Mesendoderm (in vitro differentiated cells): ENCODE data around the gene ERG.
A peak's percentile ranks its signal among the peaks of the same experiment; 100 is the strongest.

Experiments
- DNase-seq: peaks from one replicate; pipeline ENCODE4 v3.0.0; 2013
- H2AK5ac ChIP-seq: 2 replicates; pipeline ENCODE4 v1.6.1; 2013; ENCODE audit warnings: low read length, inconsistent platforms
- H2BK120ac ChIP-seq: 2 replicates; pipeline ENCODE4 v1.6.1; 2013; ENCODE audit warnings: low read depth, mild to moderate bottlenecking, low read length, moderate library complexity, mixed read lengths
- H2BK15ac ChIP-seq: replicated peaks from 2 replicates; pipeline ENCODE4 v1.6.1; 2013; ENCODE audit warnings: low read depth, mild to moderate bottlenecking, moderate library complexity
- H2BK5ac ChIP-seq: 2 replicates; pipeline ENCODE4 v1.6.1; 2013; ENCODE audit warnings: low read length, inconsistent platforms
- H3K18ac ChIP-seq: 2 replicates; pipeline ENCODE4 v1.6.1; 2013; ENCODE audit warnings: mild to moderate bottlenecking, low read length, mixed read lengths
- H3K23ac ChIP-seq: one replicate; pipeline ENCODE4 v1.6.1; 2013; ENCODE audit warnings: low read length
- H3K27ac ChIP-seq: 2 replicates; pipeline ENCODE4 v1.5.1; 2013; ENCODE audit warnings: low read depth, mild to moderate bottlenecking, inconsistent platforms, low read length, moderate library complexity
- H3K27me3 ChIP-seq: 2 replicates; pipeline ENCODE4 v1.6.1; 2013; ENCODE audit warnings: low read length, control low read depth, mild to moderate bottlenecking, inconsistent platforms; ENCODE audit not compliant: insufficient read depth, poor library complexity
- H3K36me3 ChIP-seq: 2 replicates; pipeline ENCODE4 v1.6.1; 2013; ENCODE audit warnings: low read length, inconsistent platforms; ENCODE audit not compliant: control insufficient read depth, insufficient read depth
- H3K4ac ChIP-seq: one replicate; pipeline ENCODE4 v1.6.1; 2013; ENCODE audit warnings: low read depth, mild to moderate bottlenecking, low read length, moderate library complexity
- H3K4me1 ChIP-seq: 2 replicates; pipeline ENCODE4 v1.6.1; 2013; ENCODE audit warnings: low read depth, low read length, inconsistent platforms; ENCODE audit not compliant: control insufficient read depth
- H3K4me2 ChIP-seq: 2 replicates; pipeline ENCODE4 v1.6.1; 2013; ENCODE audit warnings: low read length
- H3K4me3 ChIP-seq: 2 replicates; pipeline ENCODE4 v1.5.1; 2013; ENCODE audit warnings: mild to moderate bottlenecking, low read length
- H3K56ac ChIP-seq: one replicate; pipeline ENCODE4 v1.6.1; 2013; ENCODE audit warnings: low read length
- H3K79me1 ChIP-seq: 2 replicates; pipeline ENCODE4 v1.6.1; 2013; ENCODE audit warnings: low read length, inconsistent platforms
- H3K79me2 ChIP-seq: 2 replicates; pipeline ENCODE4 v1.6.1; 2013; ENCODE audit warnings: mild to moderate bottlenecking, low read length; ENCODE audit not compliant: control insufficient read depth, insufficient read depth
- H3K9ac ChIP-seq: 2 replicates; pipeline ENCODE4 v1.6.1; 2013; ENCODE audit warnings: low read length, inconsistent platforms
- H4K5ac ChIP-seq: one replicate; pipeline ENCODE4 v1.6.1; 2013; ENCODE audit warnings: low read length
- H4K8ac ChIP-seq: one replicate; pipeline ENCODE4 v1.6.1; 2013; ENCODE audit warnings: low read depth, mild to moderate bottlenecking, control low read depth, low read length, moderate library complexity
- WGBS: extraction: QIAGEN DNeasy Blood & Tissue Kit; methylation state at CpG from one replicate; pipeline ENCODE4 v1.1.7; 2013; ENCODE audit warnings: low lambda C conversion rate, missing lambda C conversion rate; ENCODE audit not compliant: insufficient coverage; ENCODE audit errors: extremely low coverage; 5-methylcytosine and 5-hydroxymethylcytosine counted together

ERG gene

GRCh38 chr21:38417726-38418125 is 80.6 kb downstream of the ERG start:
- no peaks in the 10 kb centered on the region for H3K79me2 ChIP-seq
- no peak overlapping the region for H3K4me3 ChIP-seq
- no peak overlapping the region for H2AK5ac ChIP-seq
- H3K18ac ChIP-seq: no peak overlapping the region
- no peak overlapping the region for H3K4ac ChIP-seq
- no peak overlapping the region for H3K56ac ChIP-seq
- H3K27me3 ChIP-seq: no peaks in the 10 kb centered on the region
- H3K79me1 ChIP-seq: no peaks in the 10 kb centered on the region
- H2BK120ac ChIP-seq: no peak overlapping the region
- no peak overlapping the region for H3K23ac ChIP-seq
- DNase-seq: no peak
- H3K36me3 ChIP-seq: no peaks in the 10 kb centered on the region
- H2BK15ac ChIP-seq: no peak overlapping the region
- no peaks in the 10 kb centered on the region for H3K4me1 ChIP-seq
- no peak overlapping the region for H4K5ac ChIP-seq
- no peak overlapping the region for H3K4me2 ChIP-seq
- WGBS: no CpG with 5 or more reads among the region's 5 CpGs
- H3K27ac ChIP-seq: no peak overlapping the region
- no peak overlapping the region for H4K8ac ChIP-seq
- no peak overlapping the region for H3K9ac ChIP-seq
- no peak overlapping the region for H2BK5ac ChIP-seq

GRCh38 chr21:38416791-38417190 is 81.5 kb downstream of the ERG start:
- H2BK120ac ChIP-seq: no peak overlapping the region
- no peak overlapping the region for H2BK5ac ChIP-seq
- H4K5ac ChIP-seq: no peak overlapping the region
- H3K56ac ChIP-seq: no peak overlapping the region
- H3K79me1 ChIP-seq: no peaks in the 10 kb centered on the region
- no peak overlapping the region for H3K4me3 ChIP-seq
- H3K4me1 ChIP-seq: no peaks in the 10 kb centered on the region
- H4K8ac ChIP-seq: no peak overlapping the region
- H3K36me3 ChIP-seq: no peaks in the 10 kb centered on the region
- H3K9ac ChIP-seq: no peak overlapping the region
- WGBS: no CpG with 5 or more reads among the region's 10 CpGs
- H3K23ac ChIP-seq: no peak overlapping the region
- no peak overlapping the region for H2BK15ac ChIP-seq
- H3K4ac ChIP-seq: no peak overlapping the region
- H3K79me2 ChIP-seq: no peaks in the 10 kb centered on the region
- no peak overlapping the region for H3K18ac ChIP-seq
- no peak overlapping the region for H3K27ac ChIP-seq
- H3K27me3 ChIP-seq: no peaks in the 10 kb centered on the region
- no peak overlapping the region for H3K4me2 ChIP-seq
- no peak overlapping the region for H2AK5ac ChIP-seq
- no peak for DNase-seq

- Histone ChIP-seq H3K79me1 (no peaks in the 10 kb centered on the region), H3K27me3 (no peaks in the 10 kb centered on the region), H3K23ac (no peak overlapping the region), H3K79me2 (no peaks in the 10 kb centered on the region), H3K4me2 (no peak overlapping the region), H3K4ac (no peak overlapping the region), H2BK120ac (no peak overlapping the region), H3K56ac (no peak overlapping the region), H3K18ac (no peak overlapping the region), H3K4me1 (no peaks in the 10 kb centered on the region), H3K36me3 (no peaks in the 10 kb centered on the region), H2AK5ac (no peak overlapping the region), H4K8ac (no peak overlapping the region), H2BK5ac (no peak overlapping the region), H4K5ac (no peak overlapping the region), H3K27ac (no peak overlapping the region), H3K9ac (no peak overlapping the region), H2BK15ac (no peak overlapping the region), H3K4me3 (no peak overlapping the region)
- peak; percentile 16 for DNase-seq
- WGBS: no CpG with 5 or more reads among the region's 3 CpGs
Observed at GRCh38 chr21:38413958-38414548, 84.2 kb downstream of the ERG start.

GRCh38 chr21:38410466-38410865 is 87.8 kb downstream of the ERG start:
- Histone ChIP-seq H3K23ac (no peak overlapping the region), H3K79me1 (no peaks in the 10 kb centered on the region), H4K5ac (no peak overlapping the region), H2BK5ac (no peak overlapping the region), H3K4me2 (no peak overlapping the region), H3K36me3 (no peaks in the 10 kb centered on the region), H3K56ac (no peak overlapping the region), H3K4me3 (no peak overlapping the region), H3K79me2 (no peaks in the 10 kb centered on the region), H2BK15ac (no peak overlapping the region), H3K18ac (no peak overlapping the region), H2AK5ac (no peak overlapping the region), H4K8ac (no peak overlapping the region), H3K4ac (no peak overlapping the region), H3K4me1 (no peaks in the 10 kb centered on the region), H3K9ac (no peak overlapping the region), H3K27me3 (no peaks in the 10 kb centered on the region), H2BK120ac (no peak overlapping the region), H3K27ac (no peak overlapping the region)
- no peak for DNase-seq
- no CpG with 5 or more reads among the region's 1 CpG for WGBS

- Histone ChIP-seq H3K79me1 (no peaks in the 10 kb centered on the region), H3K4me3 (no peak overlapping the region)
- no CpG with 5 or more reads among the region's 3 CpGs for WGBS
Observed at GRCh38 chr21:38409907-38410306, 88.4 kb downstream of the ERG start.

GRCh38 chr21:38404177-38404576 is 94.1 kb downstream of the ERG start:
- Histone ChIP-seq H3K79me2 (no peaks in the 10 kb centered on the region), H2BK5ac (no peak overlapping the region), H3K56ac (no peak overlapping the region), H2BK15ac (no peak overlapping the region), H3K36me3 (no peaks in the 10 kb centered on the region), H2AK5ac (no peak overlapping the region), H4K5ac (no peak overlapping the region), H4K8ac (no peak overlapping the region), H3K27ac (no peak overlapping the region), H2BK120ac (no peak overlapping the region), H3K4me2 (no peak overlapping the region), H3K4ac (no peak overlapping the region), H3K23ac (no peak overlapping the region), H3K27me3 (no peaks in the 10 kb centered on the region), H3K9ac (no peak overlapping the region), H3K4me3 (no peak overlapping the region), H3K79me1 (no peaks in the 10 kb centered on the region), H3K4me1 (no peaks in the 10 kb centered on the region), H3K18ac (no peak overlapping the region)
- no peak for DNase-seq
- WGBS: no CpG with 5 or more reads among the region's 9 CpGs

More at GRCh38 chr21:38409907-38410306, 88.4 kb downstream of the ERG start:
- Histone ChIP-seq H3K79me2 (no peaks in the 10 kb centered on the region), H3K4me2 (no peak overlapping the region), H2AK5ac (no peak overlapping the region), H3K36me3 (no peaks in the 10 kb centered on the region), H3K9ac (no peak overlapping the region), H3K18ac (no peak overlapping the region), H2BK5ac (no peak overlapping the region), H2BK120ac (no peak overlapping the region), H4K8ac (no peak overlapping the region), H4K5ac (no peak overlapping the region), H3K27me3 (no peaks in the 10 kb centered on the region), H3K4ac (no peak overlapping the region), H3K27ac (no peak overlapping the region), H3K23ac (no peak overlapping the region), H3K4me1 (no peaks in the 10 kb centered on the region), H3K56ac (no peak overlapping the region), H2BK15ac (no peak overlapping the region)
- DNase-seq: no peak
